Ramos (cell line): ENCODE measurements around the gene SLITRK5.

Source experiments
- in situ Hi-C: fragments of 300-500 bp; cut with MboI; formaldehyde crosslinking; loops from one replicate; pipeline ENCODE4 v1.14.3; 2022; ENCODE audit warnings: low sequenced_read_pairs; ENCODE audit not compliant: unreplicated experiment

Gene SLITRK5

DNA sequence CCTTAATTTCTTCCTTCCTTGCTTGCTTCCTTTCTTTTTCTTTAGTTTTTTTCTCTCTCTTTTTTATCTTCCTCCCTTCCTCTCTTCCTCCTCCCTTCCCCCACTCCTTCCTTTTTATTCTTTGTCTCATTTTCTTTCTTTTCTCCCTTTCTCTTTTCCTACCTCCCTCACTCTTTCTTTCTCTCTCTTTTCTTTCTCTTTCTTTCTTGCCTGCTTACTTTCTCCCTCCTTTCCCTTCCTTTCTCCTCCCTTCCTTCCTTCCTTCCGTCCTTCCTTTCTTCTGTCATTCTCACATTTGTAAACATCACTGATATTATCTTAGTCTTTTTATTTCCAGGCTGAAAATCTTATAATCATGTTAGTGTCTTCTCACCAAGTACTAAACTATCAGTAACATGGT lies 38.8 kb downstream of the SLITRK5 start:
- in situ Hi-C loops: no loop called here

DNA sequence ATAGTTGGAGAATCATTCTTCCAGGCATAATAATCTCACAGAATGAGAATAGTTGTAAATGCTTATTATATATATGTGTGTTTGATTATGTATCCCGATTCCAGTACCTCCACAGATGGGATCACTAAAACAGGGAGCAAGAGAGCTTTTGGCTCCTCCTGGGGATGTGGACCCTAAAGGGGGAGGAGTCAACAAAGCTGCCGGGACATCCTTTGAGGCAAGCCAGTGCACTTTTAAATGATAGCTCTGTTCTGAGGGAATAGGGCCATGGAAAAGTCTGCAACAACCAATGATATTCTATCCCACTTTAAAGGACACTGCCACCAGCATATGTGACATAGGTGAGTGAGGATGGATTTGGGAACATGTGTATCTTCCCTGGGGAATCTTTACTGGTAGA lies 40.8 kb downstream of the SLITRK5 start:
- in situ Hi-C loops: no loop called here
